Mesothelial cell of epicardium (in vitro differentiated cells): ENCODE data around the gene ARHGEF26. TPM values are rescaled to one million over a fixed set of nuclear protein-coding genes. Genes with fewer than 3 reads are reported as not detected.

Source experiments
- DNase-seq, 2 experiments: peaks; one replicate each; pipeline ENCODE4 v3.0.0; 2021; ENCODE audit warnings: low spot score in 2 of 2; ENCODE audit not compliant: unreplicated experiment in 2 of 2
- H3K27ac Mint-ChIP-seq: 2 replicates; pipeline ENCODE4 v1.8.0; 2021; ENCODE audit warnings: mixed read lengths
- H3K27me3 Mint-ChIP-seq: 2 replicates; pipeline ENCODE4 v1.8.0; 2021; ENCODE audit warnings: low read depth, mixed read lengths
- H3K36me3 Mint-ChIP-seq: 2 replicates; pipeline ENCODE4 v1.8.0; 2021; ENCODE audit warnings: mixed read lengths
- H3K4me1 Mint-ChIP-seq: 2 replicates; pipeline ENCODE4 v1.8.0; 2021; ENCODE audit warnings: mixed read lengths
- H3K4me3 Mint-ChIP-seq: 2 replicates; pipeline ENCODE4 v1.8.0; 2021; ENCODE audit warnings: mild to moderate bottlenecking, moderate library complexity, mixed read lengths
- H3K9me3 Mint-ChIP-seq: 2 replicates; pipeline ENCODE4 v1.8.0; 2021; ENCODE audit warnings: mixed read lengths
- CTCF ChIP-seq: fragments of 200-600 bp; sonication (generic); IDR thresholded peaks from one replicate; pipeline ENCODE4 v1.5.0; 2021; ENCODE audit warnings: antibody characterized with exemption; ENCODE audit not compliant: unreplicated experiment
- total RNA-seq: library from RNA; stranded (reverse); gene quantifications from 3 replicates; pipeline ENCODE4 v1.2.1, GENCODE V29; 2021

ARHGEF26 gene
- total RNA-seq, 1 donor from 2014 or later: 6.6 TPM

- no peak for TF ChIP-seq CTCF
- Mint-ChIP-seq H3K4me1 (peaks cover 5% of the 10 kb centered on the region), H3K4me3 (no peak overlapping the region), H3K27me3 (no peaks in the 10 kb centered on the region), H3K9me3 (no peaks in the 10 kb centered on the region), H3K36me3 (peaks cover 21% of the 10 kb centered on the region), H3K27ac (no peak overlapping the region)
- DNase-seq: no peak
Observed at GRCh38 chr3:154247806-154248415, 126.7 kb downstream of the ARHGEF26 start.

- no peak for TF ChIP-seq CTCF
- no peaks in the 10 kb centered on the region for H3K9me3 Mint-ChIP-seq
- peaks cover 24% of the 10 kb centered on the region for H3K36me3 Mint-ChIP-seq
- no peaks in the 10 kb centered on the region for H3K27me3 Mint-ChIP-seq
- no peak overlapping the region for H3K27ac Mint-ChIP-seq
- DNase-seq: no peak
- H3K4me1 Mint-ChIP-seq: peaks cover 8% of the 10 kb centered on the region
- no peak overlapping the region for H3K4me3 Mint-ChIP-seq
Observed at GRCh38 chr3:154250291-154250690, 129.1 kb downstream of the ARHGEF26 start.

- peaks cover 13% of the 10 kb centered on the region for H3K4me1 Mint-ChIP-seq
- no peak overlapping the region for H3K27ac Mint-ChIP-seq
- H3K27me3 Mint-ChIP-seq: no peaks in the 10 kb centered on the region
- TF ChIP-seq CTCF: no peak
- no peaks in the 10 kb centered on the region for H3K9me3 Mint-ChIP-seq
- H3K4me3 Mint-ChIP-seq: no peak overlapping the region
- peaks cover 22% of the 10 kb centered on the region for H3K36me3 Mint-ChIP-seq
- no peak for DNase-seq
Observed at GRCh38 chr3:154251610-154252009, 130.4 kb downstream of the ARHGEF26 start.

GRCh38 chr3:154252759-154253638 is 131.8 kb downstream of the ARHGEF26 start:
- Mint-ChIP-seq H3K4me1 (peaks cover 13% of the 10 kb centered on the region), H3K27me3 (no peaks in the 10 kb centered on the region), H3K36me3 (peaks cover 25% of the 10 kb centered on the region), H3K9me3 (no peaks in the 10 kb centered on the region), H3K27ac (no peak overlapping the region), H3K4me3 (peak overlapping the region; percentile 49)
- TF ChIP-seq CTCF: peak; percentile 95
- DNase-seq: peak; percentile 77 to 92

- Mint-ChIP-seq H3K4me1 (peaks cover 13% of the 10 kb centered on the region), H3K9me3 (peaks cover 11% of the 10 kb centered on the region), H3K36me3 (peaks cover 36% of the 10 kb centered on the region), H3K27me3 (no peaks in the 10 kb centered on the region), H3K4me3 (no peak overlapping the region), H3K27ac (no peak overlapping the region)
- no peak for DNase-seq
- no peak for TF ChIP-seq CTCF
Observed at GRCh38 chr3:154254527-154254926, 133.3 kb downstream of the ARHGEF26 start.
